Suprapubic skin (tissue), 4 donors: ENCODE results near the gene COL16A1. TPM values are rescaled to one million over a fixed set of nuclear protein-coding genes. Genes with fewer than 3 reads are reported as not detected.
A peak's percentile ranks its signal among the peaks of the same experiment; 100 is the strongest.

ENCODE experiments used
- DNase-seq, 2 donors: peaks; one replicate each; pipeline ENCODE4 v3.0.0-alpha.2; 2019; ENCODE audit warnings: low spot score in 2 of 2
- H3K27ac ChIP-seq: fragments of 200-600 bp; sonication (generic); one replicate; pipeline ENCODE4 v1.5.1; 2019
- H3K27me3 ChIP-seq: fragments of 200-600 bp; sonication (generic); one replicate; pipeline ENCODE4 v1.5.1; 2019
- H3K36me3 ChIP-seq: fragments of 200-600 bp; sonication (generic); one replicate; pipeline ENCODE4 v1.5.1; 2019
- H3K4me1 ChIP-seq: fragments of 200-600 bp; sonication (generic); one replicate; pipeline ENCODE4 v1.5.1; 2019
- H3K4me3 ChIP-seq: fragments of 200-600 bp; sonication (generic); one replicate; pipeline ENCODE4 v1.5.1; 2019; ENCODE audit warnings: mild to moderate bottlenecking
- H3K9me3 ChIP-seq: fragments of 200-600 bp; sonication (generic); one replicate; pipeline ENCODE4 v1.5.1; 2019
- EP300 ChIP-seq: sonication (generic); formaldehyde crosslinking; IDR thresholded peaks from one replicate; pipeline ENCODE4 v1.6.1; 2017; ENCODE audit warnings: antibody characterized with exemption
- POLR2A ChIP-seq, 2 donors: fragments of 450-650 bp; IDR thresholded peaks; one replicate each; pipeline ENCODE4 v1.6.1; 2017; ENCODE audit warnings: antibody characterized with exemption in 2 of 2, mild to moderate bottlenecking in 2 of 2, moderate library complexity in 2 of 2
- POLR2AphosphoS5 ChIP-seq, 3 donors: sonication (generic); formaldehyde crosslinking; IDR thresholded peaks; one replicate each; pipeline ENCODE4 v1.6.1; 2017; ENCODE audit warnings: antibody characterized with exemption in 3 of 3
- WGBS: methylation state at CpG from one replicate; pipeline ENCODE4 v1.1.5; 2018; 5-methylcytosine and 5-hydroxymethylcytosine counted together
- total RNA-seq, 4 donors: library from RNA; depleted of rRNA; stranded (reverse); fragments of >200 nt; gene quantifications; one replicate each; pipeline ENCODE4 v1.1.0, GENCODE V29; 2016
- TF ChIP-seq, protein P1 (sequence below), 2 donors: fragments of 200-600 bp in 1 of 2; fragments of 450-650 bp in 1 of 2; sonication (generic) in 1 of 2; IDR thresholded peaks; one replicate each; pipeline ENCODE4 v1.5.1; 2016 to 2019; ENCODE audit warnings: antibody characterized with exemption in 2 of 2, mild to moderate bottlenecking in 1 of 2, moderate library complexity in 1 of 2

Gene COL16A1
- total RNA-seq, 4 donors from 2014 or later, result 41.6 to 188 (median 93.1) TPM

GRCh38 chr1:31670593-31670964, 33.2 kb downstream of the COL16A1 start:
- peaks cover 55% of the 10 kb centered on the region for H3K4me1 ChIP-seq
- no peaks in the 10 kb centered on the region for H3K9me3 ChIP-seq
- 5% methylated on average over 6 of the region's 6 CpGs for WGBS
- H3K36me3 ChIP-seq, result peaks cover 13% of the 10 kb centered on the region
- H3K4me3 ChIP-seq, result peak overlapping the region; percentile 19
- no peaks in the 10 kb centered on the region for H3K27me3 ChIP-seq
- TF ChIP-seq POLR2AphosphoS5 (IDR thresholded peaks at IDR 0.05) (no peak), EP300 (no peak), POLR2A (IDR thresholded peaks at IDR 0.05) (no peak)
- TF ChIP-seq, protein P1, sequence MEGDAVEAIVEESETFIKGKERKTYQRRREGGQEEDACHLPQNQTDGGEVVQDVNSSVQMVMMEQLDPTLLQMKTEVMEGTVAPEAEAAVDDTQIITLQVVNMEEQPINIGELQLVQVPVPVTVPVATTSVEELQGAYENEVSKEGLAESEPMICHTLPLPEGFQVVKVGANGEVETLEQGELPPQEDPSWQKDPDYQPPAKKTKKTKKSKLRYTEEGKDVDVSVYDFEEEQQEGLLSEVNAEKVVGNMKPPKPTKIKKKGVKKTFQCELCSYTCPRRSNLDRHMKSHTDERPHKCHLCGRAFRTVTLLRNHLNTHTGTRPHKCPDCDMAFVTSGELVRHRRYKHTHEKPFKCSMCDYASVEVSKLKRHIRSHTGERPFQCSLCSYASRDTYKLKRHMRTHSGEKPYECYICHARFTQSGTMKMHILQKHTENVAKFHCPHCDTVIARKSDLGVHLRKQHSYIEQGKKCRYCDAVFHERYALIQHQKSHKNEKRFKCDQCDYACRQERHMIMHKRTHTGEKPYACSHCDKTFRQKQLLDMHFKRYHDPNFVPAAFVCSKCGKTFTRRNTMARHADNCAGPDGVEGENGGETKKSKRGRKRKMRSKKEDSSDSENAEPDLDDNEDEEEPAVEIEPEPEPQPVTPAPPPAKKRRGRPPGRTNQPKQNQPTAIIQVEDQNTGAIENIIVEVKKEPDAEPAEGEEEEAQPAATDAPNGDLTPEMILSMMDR (IDR thresholded peaks at IDR 0.05), result no peak
- H3K27ac ChIP-seq, result peak overlapping the region; percentile 16
- DNase-seq, result no peak

- peak in 1 of 2 donors; percentile 81 for DNase-seq
- peak overlapping the region; percentile 19 for H3K4me3 ChIP-seq
- WGBS, result 16% methylated on average over 27 of the region's 30 CpGs
- H3K36me3 ChIP-seq, result peaks cover 16% of the 10 kb centered on the region
- H3K9me3 ChIP-seq, result no peaks in the 10 kb centered on the region
- TF ChIP-seq EP300 (no peak), POLR2A (IDR thresholded peaks at IDR 0.05) (no peak), POLR2AphosphoS5 (IDR thresholded peaks at IDR 0.05) (peak in 1 of 3 donors; percentile 23)
- TF ChIP-seq, protein P1 (IDR thresholded peaks at IDR 0.05), result no peak
- H3K27me3 ChIP-seq, result no peaks in the 10 kb centered on the region
- peak overlapping the region; percentile 16 for H3K27ac ChIP-seq
- H3K4me1 ChIP-seq, result peaks cover 60% of the 10 kb centered on the region
Measured at GRCh38 chr1:31669786-31670592, 33.8 kb downstream of the COL16A1 start.

DNA sequence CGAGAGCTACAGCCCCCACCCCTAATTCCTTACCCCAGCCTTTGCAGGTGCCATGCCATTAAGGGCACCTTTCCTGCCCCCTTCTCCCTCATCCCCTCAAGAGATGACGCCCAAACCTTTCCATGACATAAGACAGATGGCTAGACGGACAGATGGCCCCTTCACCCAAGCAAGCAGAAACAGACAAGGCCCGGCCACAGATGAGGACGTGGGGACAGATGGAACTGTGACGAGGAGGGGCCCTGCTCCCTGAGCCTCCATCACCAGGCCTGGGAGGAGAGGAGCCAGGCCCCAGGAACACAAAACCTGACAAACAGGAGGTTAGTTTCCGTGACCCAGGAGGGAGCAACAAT, 34.4 kb downstream of the COL16A1 start:
- no peak for DNase-seq
- Histone ChIP-seq H3K27ac (peak overlapping the region; percentile 16), H3K27me3 (no peaks in the 10 kb centered on the region), H3K36me3 (peaks cover 11% of the 10 kb centered on the region), H3K9me3 (no peaks in the 10 kb centered on the region), H3K4me3 (peak overlapping the region; percentile 19), H3K4me1 (peaks cover 60% of the 10 kb centered on the region)
- TF ChIP-seq EP300 (no peak), POLR2A (IDR thresholded peaks at IDR 0.05) (no peak)
- TF ChIP-seq, protein P1 (IDR thresholded peaks at IDR 0.05), result no peak
- WGBS, result 55% methylated on average over 6 of the region's 7 CpGs

DNA sequence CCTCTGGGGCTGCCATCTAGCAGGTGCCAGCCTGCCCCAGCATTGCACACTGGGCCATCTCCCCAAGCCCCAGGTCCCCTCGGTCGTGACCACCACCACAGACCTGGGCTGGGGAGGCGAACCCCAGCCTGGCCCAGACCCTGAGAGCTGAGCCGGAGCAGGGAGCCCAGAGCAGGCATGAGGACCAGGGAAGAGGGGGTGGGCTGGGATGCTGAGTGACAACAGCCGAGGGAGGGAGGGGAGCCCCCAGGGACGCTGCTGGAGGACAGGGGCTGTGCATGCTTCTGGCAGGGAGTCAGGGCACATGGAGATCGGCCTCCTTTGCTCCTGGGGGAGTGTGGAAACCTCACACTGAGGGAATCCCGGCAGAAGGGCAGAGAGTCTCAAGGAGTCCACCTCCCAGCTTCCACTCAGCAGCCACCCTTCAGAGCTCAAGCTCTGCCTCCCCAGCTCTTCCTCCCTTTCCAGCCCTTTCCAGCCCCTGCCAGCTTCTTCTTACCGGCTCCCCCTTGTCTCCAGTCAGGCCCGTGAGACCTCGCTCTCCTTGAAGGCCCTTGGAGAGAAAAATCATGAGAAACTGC, 35.4 kb downstream of the COL16A1 start:
- WGBS, result 77% methylated on average over 9 of the region's 11 CpGs
- H3K27ac ChIP-seq, result no peak overlapping the region
- H3K4me1 ChIP-seq, result peaks cover 60% of the 10 kb centered on the region

More for the DNA sequence above, 35.4 kb downstream of the COL16A1 start:
- Histone ChIP-seq H3K27me3 (no peaks in the 10 kb centered on the region), H3K36me3 (peaks cover 10% of the 10 kb centered on the region), H3K9me3 (no peaks in the 10 kb centered on the region), H3K4me3 (no peak overlapping the region)
- TF ChIP-seq, protein P1 (IDR thresholded peaks at IDR 0.05), result no peak
- no peak for TF ChIP-seq EP300
- TF ChIP-seq POLR2AphosphoS5 (IDR thresholded peaks at IDR 0.05), result no peak
- no peak for TF ChIP-seq POLR2A (IDR thresholded peaks at IDR 0.05)
- no peak for DNase-seq
